ENCODE data around the gene NME3. TPM values are rescaled to one million over a fixed set of nuclear protein-coding genes. Genes with fewer than 3 reads are reported as not detected.

Gene NME3
- total RNA-seq, 1 donor from 2014 or later = 38.3 TPM

Small RNA genes within 50 kb of the gene (microRNA-seq; reads per million reads assigned to microRNA genes)
- gene MIR3177 (ENCODE audit: borderline number of aligned reads) = not detected

Other genes starting within 250 kb of the NME3 start
- gene TMEM204, start 237.9 kb downstream of the NME3 start, total RNA-seq = 28.8 TPM
- 7.5 TPM for gene IFT140, start 159.5 kb downstream of the NME3 start, total RNA-seq
- gene CRAMP1, start 159.2 kb downstream of the NME3 start, total RNA-seq = 11.3 TPM
- gene JPT2, start 93.3 kb downstream of the NME3 start, total RNA-seq = 41.6 TPM
- gene MAPK8IP3, start 65.3 kb downstream of the NME3 start, total RNA-seq = 80.3 TPM
- gene EME2, start 1.3 kb upstream of the NME3 start, total RNA-seq = 8.1 TPM
- gene MRPS34, start 1.6 kb upstream of the NME3 start, total RNA-seq = 85.9 TPM
- 40.8 TPM for gene SPSB3, start 11.0 kb upstream of the NME3 start, total RNA-seq
- 36.6 TPM for gene NUBP2, start 11.4 kb upstream of the NME3 start, total RNA-seq
- gene IGFALS, start 22.2 kb upstream of the NME3 start, total RNA-seq = not detected
- 182 TPM for gene HAGH, start 55.3 kb upstream of the NME3 start, total RNA-seq
- 30.0 TPM for gene FAHD1, start 55.7 kb upstream of the NME3 start, total RNA-seq
- gene MEIOB, start 100.6 kb upstream of the NME3 start, total RNA-seq = not detected
- not detected for gene HS3ST6, start 146.9 kb upstream of the NME3 start, total RNA-seq
- gene MSRB1, start 171.7 kb upstream of the NME3 start, total RNA-seq = 25.9 TPM
- gene RPL3L, start 183.1 kb upstream of the NME3 start, total RNA-seq = 315 TPM
- gene NDUFB10, start 188.0 kb upstream of the NME3 start, total RNA-seq = 769 TPM
- 788 TPM for gene RPS2, start 193.3 kb upstream of the NME3 start, total RNA-seq
- gene RNF151, start 195.3 kb upstream of the NME3 start, total RNA-seq = not detected
- 24.4 TPM for gene TBL3, start 200.5 kb upstream of the NME3 start, total RNA-seq
- gene NOXO1, start 209.9 kb upstream of the NME3 start, total RNA-seq = not detected
- gene GFER, start 212.7 kb upstream of the NME3 start, total RNA-seq = 32.2 TPM
- 1.0 TPM for gene SYNGR3, start 218.4 kb upstream of the NME3 start, total RNA-seq
- gene ZNF598, start 238.3 kb upstream of the NME3 start, total RNA-seq = 16.0 TPM
- gene NPW, start 248.2 kb upstream of the NME3 start, total RNA-seq = not detected

Data from left ventricle myocardium superior (tissue), 1 donor.